ENCODE data around the gene IL16.

- TF ChIP-seq CTCF (IDR thresholded peaks at IDR 0.05) (no peak), POLR2A (IDR thresholded peaks at IDR 0.05) (no peak)
Measured at GRCh38 chr15:81357180-81357686, 160.6 kb downstream of the IL16 start.
